ENCODE data around the gene CDC20B.
"Not testable (repeated sequence)": the region's sequence is repeated elsewhere in the genome, so short reads cannot be mapped to it uniquely, and the experiment has no call there.

Gene CDC20B

DNA sequence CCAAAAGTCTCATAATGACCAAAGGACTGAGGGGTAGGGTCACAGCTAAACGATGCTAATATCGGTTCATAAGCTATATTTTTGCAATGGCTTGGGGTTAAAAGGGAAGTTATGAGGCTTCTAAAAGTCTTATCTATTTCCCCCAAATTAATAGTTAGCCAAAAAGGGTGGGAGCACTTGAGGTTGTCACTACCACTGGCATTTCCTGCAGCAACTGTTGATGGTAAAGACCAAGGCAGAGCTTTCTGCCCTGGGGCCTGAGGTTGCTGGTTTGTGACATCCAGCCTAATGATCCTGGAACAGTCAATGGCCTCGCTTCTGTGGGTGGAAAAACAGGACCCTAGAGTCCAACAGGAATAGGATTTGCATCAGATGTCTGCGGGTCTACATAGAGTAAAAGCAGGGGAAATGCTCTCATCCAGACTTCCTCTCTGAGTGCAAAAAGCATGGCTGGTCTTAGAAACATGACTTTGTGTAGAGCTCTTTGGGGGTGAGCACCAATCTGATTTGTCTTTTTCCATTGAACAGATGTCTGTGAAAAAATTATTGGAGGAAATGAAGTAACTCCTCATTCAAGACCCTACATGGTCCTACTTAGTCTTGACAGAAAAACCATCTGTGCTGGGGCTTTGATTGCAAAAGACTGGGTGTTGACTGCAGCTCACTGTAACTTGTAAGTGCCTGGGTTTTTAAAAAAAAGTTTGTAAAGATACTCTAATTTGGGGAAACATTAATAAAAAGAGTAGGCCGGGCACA, 67.9 kb downstream of the CDC20B start:
- Histone ChIP-seq H3K4me1 (ENCODE audit: low read depth, poor library complexity, severe bottlenecking) (peaks cover 22% of the 10 kb centered on the region), H2AFZ (ENCODE audit: low read depth) (no peak overlapping the region), H3K79me2 (ENCODE audit: insufficient read depth, low read depth) (no peaks in the 10 kb centered on the region), H3K9ac (no peak overlapping the region), H3K27ac (no peak overlapping the region), H3K4me3 (IDR thresholded peaks at IDR 0.05; ENCODE audit: insufficient read depth, low read depth, low read length) (no peak overlapping the region), H4K20me1 (ENCODE audit: insufficient read depth) (no peaks in the 10 kb centered on the region), H3K27me3 (ENCODE audit: insufficient read depth, low read depth) (peaks cover 8% of the 10 kb centered on the region), H3K36me3 (ENCODE audit: insufficient read depth) (no peaks in the 10 kb centered on the region), H3K4me2 (no peak overlapping the region)
- TF ChIP-seq, protein P1, sequence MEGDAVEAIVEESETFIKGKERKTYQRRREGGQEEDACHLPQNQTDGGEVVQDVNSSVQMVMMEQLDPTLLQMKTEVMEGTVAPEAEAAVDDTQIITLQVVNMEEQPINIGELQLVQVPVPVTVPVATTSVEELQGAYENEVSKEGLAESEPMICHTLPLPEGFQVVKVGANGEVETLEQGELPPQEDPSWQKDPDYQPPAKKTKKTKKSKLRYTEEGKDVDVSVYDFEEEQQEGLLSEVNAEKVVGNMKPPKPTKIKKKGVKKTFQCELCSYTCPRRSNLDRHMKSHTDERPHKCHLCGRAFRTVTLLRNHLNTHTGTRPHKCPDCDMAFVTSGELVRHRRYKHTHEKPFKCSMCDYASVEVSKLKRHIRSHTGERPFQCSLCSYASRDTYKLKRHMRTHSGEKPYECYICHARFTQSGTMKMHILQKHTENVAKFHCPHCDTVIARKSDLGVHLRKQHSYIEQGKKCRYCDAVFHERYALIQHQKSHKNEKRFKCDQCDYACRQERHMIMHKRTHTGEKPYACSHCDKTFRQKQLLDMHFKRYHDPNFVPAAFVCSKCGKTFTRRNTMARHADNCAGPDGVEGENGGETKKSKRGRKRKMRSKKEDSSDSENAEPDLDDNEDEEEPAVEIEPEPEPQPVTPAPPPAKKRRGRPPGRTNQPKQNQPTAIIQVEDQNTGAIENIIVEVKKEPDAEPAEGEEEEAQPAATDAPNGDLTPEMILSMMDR (conservative IDR thresholded peaks at IDR 0.05; ENCODE audit: low read depth, low read length): no peak

GRCh38 chr5:55104036-55104772, 68.8 kb downstream of the CDC20B start:
- Histone ChIP-seq H3K36me3 (ENCODE audit: insufficient read depth) (no peaks in the 10 kb centered on the region), H3K79me2 (ENCODE audit: insufficient read depth, low read depth) (no peaks in the 10 kb centered on the region), H3K27me3 (ENCODE audit: insufficient read depth, low read depth) (peaks cover 8% of the 10 kb centered on the region), H3K4me2 (no peak overlapping the region), H3K27ac (no peak overlapping the region), H3K4me1 (ENCODE audit: low read depth, poor library complexity, severe bottlenecking) (peaks cover 22% of the 10 kb centered on the region), H3K4me3 (IDR thresholded peaks at IDR 0.05; ENCODE audit: insufficient read depth, low read depth, low read length) (no peak overlapping the region), H4K20me1 (ENCODE audit: insufficient read depth) (no peaks in the 10 kb centered on the region), H2AFZ (ENCODE audit: low read depth) (no peak overlapping the region), H3K9ac (no peak overlapping the region)
- TF ChIP-seq, protein P1 (conservative IDR thresholded peaks at IDR 0.05; ENCODE audit: low read depth, low read length): no peak

DNA sequence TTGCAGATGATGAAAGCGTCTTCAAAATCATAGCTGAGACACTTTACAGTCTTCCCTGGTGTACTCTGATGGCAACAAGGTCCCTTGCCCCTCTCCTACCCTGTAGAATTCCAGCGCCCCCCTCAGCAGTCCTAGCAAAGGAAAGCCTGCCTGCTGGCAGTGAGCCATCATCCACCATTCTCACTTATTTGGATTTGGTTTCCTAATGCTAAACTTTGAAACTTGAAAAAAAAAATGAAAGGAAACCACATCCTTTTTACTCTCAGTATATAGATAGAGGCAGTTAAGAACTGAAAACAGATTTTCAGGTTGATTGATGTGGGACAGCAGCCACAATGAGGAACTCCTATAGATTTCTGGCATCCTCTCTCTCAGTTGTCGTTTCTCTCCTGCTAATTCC, 70.6 kb downstream of the CDC20B start, which contains the start of gene GZMA:
TSS of gene GZMA (plus strand) at position 299 of the 400 bp plus-strand sequence. CDS start at position 336, 37 bp downstream.
- H3K79me2 ChIP-seq (ENCODE audit: insufficient read depth, low read depth): no peaks in the 10 kb centered on the region
- H3K4me3 ChIP-seq (IDR thresholded peaks at IDR 0.05; ENCODE audit: insufficient read depth, low read depth, low read length): no peak within 1 kb of the TSS
- no peaks in the 10 kb centered on the region for H4K20me1 ChIP-seq (ENCODE audit: insufficient read depth)
- peak within 1 kb of the TSS; percentile 47 for H3K4me2 ChIP-seq
- peaks cover 8% of the 10 kb centered on the region for H3K27me3 ChIP-seq (ENCODE audit: insufficient read depth, low read depth)
- H3K27ac ChIP-seq: no peak within 1 kb of the TSS
- no peak within 1 kb of the TSS for H3K9ac ChIP-seq
- peaks cover 22% of the 10 kb centered on the region for H3K4me1 ChIP-seq (ENCODE audit: low read depth, poor library complexity, severe bottlenecking)
- no peak within 1 kb of the TSS for H2AFZ ChIP-seq (ENCODE audit: low read depth)
- TF ChIP-seq, protein P1 (conservative IDR thresholded peaks at IDR 0.05; ENCODE audit: low read depth, low read length): no peak
- H3K36me3 ChIP-seq (ENCODE audit: insufficient read depth): no peaks in the 10 kb centered on the region

DNA sequence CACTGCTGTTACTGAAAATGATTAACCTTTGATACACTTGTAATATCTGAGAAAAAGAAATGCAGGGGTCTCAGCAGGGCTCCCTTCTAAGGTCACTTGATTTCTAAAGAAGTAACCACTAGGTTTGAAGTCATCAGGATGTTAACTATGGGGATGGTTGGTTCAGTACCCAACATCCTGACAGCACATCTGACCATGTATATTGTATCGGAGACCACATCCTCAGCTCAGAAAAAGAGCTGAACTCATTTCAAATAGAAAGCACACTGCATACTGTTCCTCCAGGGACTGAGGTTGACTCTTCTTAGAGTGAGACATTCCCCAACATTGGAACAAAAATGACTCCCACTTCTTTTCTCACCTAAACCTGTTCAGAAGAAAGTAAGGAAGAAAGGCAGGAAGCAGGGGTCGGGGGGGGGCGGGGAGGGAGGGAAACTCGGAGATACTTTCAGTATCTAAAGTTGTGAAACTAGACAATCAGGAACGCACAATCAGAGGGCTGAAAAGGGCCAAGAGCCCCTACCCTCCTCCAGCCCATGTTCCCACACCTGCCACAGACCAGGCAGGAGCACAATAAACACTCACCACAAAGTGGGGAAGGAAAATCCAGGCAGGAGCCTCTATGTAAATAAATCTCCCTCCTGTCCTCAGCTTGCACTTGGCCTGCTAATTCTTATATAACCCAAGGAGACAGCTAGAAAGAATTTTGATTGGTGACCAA, 71.3 kb downstream of the CDC20B start:
- Histone ChIP-seq H3K4me2 (peak overlapping the region; percentile 47), H3K27me3 (ENCODE audit: insufficient read depth, low read depth) (peaks cover 8% of the 10 kb centered on the region), H3K79me2 (ENCODE audit: insufficient read depth, low read depth) (no peaks in the 10 kb centered on the region), H3K36me3 (ENCODE audit: insufficient read depth) (no peaks in the 10 kb centered on the region), H3K27ac (no peak overlapping the region), H4K20me1 (ENCODE audit: insufficient read depth) (no peaks in the 10 kb centered on the region), H2AFZ (ENCODE audit: low read depth) (no peak overlapping the region), H3K4me3 (IDR thresholded peaks at IDR 0.05; ENCODE audit: insufficient read depth, low read depth, low read length) (no peak overlapping the region), H3K4me1 (ENCODE audit: low read depth, poor library complexity, severe bottlenecking) (peaks cover 22% of the 10 kb centered on the region), H3K9ac (no peak overlapping the region)
- TF ChIP-seq, protein P1 (conservative IDR thresholded peaks at IDR 0.05; ENCODE audit: low read depth, low read length): no peak

GRCh38 chr5:55101148-55101547, 71.8 kb downstream of the CDC20B start:
- not testable (repeated sequence) for H4K20me1 ChIP-seq (ENCODE audit: insufficient read depth); H3K4me2 ChIP-seq; H3K36me3 ChIP-seq (ENCODE audit: insufficient read depth); H3K9ac ChIP-seq; H3K27ac ChIP-seq; H3K79me2 ChIP-seq (ENCODE audit: insufficient read depth, low read depth); H3K4me3 ChIP-seq (IDR thresholded peaks at IDR 0.05; ENCODE audit: insufficient read depth, low read depth, low read length); H2AFZ ChIP-seq (ENCODE audit: low read depth); H3K27me3 ChIP-seq (ENCODE audit: insufficient read depth, low read depth)
- peaks cover 22% of the 10 kb centered on the region for H3K4me1 ChIP-seq (ENCODE audit: low read depth, poor library complexity, severe bottlenecking)
